CD4-positive, alpha-beta T cell treated with Interferon gamma for 1 hour (primary cell): ENCODE measurements around the gene ITGAL.
"Not testable (repeated sequence)": the region's sequence is repeated elsewhere in the genome, so short reads cannot be mapped to it uniquely, and the experiment has no call there.

Experiments
- DNase-seq: peaks from one replicate; pipeline ENCODE4 v3.0.0-alpha.2; 2020

ITGAL gene

DNA sequence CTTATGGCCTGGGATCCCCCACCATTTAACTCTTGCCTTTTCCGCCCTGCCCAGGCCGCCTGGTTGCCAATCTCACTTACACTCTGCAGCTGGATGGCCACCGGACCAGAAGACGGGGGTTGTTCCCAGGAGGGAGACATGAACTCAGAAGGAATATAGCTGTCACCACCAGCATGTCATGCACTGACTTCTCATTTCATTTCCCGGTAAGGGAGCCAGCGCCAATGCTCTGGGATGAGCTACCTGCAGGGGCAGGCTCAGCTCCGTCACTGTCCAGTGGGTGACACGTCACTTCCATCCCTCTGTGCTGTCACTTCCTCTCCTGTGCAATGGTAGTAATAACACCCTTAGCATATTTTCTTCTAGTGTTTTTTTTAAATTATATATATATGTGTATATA lies 26.7 kb downstream of the ITGAL start:
- no peak for DNase-seq

DNA sequence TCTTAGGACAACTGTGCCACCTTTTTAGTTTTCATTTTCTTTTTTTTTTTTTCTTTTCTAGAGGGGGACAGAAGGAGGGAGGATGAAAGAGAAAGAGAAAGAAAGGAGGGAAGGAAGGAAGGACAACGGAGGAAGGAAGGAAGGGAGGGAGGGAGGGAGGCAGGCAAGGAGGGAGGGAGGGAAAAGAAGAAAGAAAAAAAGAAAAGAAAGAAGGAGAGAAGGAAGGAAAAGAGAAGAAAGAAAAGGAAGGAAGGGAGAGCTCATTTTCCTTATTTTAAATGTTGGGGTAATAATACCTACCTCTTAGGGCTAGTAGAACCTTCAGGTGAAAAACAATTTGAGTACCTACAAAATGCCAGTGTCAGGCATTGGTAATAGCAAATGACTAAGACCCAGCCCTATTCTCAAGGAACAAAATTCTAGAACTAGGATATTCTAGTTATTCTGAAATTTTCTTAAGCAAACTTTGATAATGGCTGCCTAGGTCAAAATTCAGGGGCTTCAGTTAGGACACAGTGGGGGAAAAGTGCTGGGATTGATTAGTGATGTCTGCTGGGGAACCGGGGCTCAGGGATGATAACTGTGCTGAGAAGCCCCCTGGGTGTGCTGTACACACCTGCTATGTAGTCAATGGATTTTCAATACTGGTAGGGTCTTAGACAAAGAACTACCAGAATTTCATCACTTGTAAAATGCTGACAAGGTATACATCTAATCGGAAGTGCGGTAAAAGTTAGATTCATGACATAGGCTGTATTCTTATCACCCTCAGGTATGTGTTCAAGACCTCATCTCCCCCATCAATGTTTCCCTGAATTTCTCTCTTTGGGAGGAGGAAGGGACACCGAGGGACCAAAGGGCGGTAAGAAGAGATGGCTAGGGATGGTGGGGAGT lies 31.1 kb downstream of the ITGAL start:
- no peak for DNase-seq

- DNase-seq: no peak
Measured at GRCh38 chr16:30509081-30509765, 36.7 kb downstream of the ITGAL start.

GRCh38 chr16:30510376-30510938 lies 37.9 kb downstream of the ITGAL start:
- DNase-seq: no peak

GRCh38 chr16:30511509-30511908 lies 39.0 kb downstream of the ITGAL start:
- DNase-seq: no peak

GRCh38 chr16:30515275-30515674 lies 42.7 kb downstream of the ITGAL start:
- DNase-seq: no peak

DNA sequence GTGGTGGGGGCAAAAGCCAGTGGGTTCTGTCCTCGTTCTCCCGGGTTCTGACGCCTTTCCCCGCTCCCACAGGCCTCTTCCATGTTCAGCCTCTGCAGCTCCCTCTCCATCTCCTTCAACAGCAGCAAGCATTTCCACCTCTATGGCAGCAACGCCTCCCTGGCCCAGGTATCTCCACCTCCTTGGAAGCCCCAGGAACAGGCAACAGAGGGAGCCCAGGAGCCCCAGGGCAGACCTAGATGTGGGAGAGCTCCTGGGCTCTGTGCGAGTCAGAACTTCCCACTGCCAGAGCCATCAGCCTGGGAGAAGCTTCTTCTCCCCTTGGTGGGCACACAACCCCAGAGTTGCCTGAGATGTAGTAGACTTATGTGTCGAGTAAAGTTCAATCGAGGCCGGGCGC lies 46.0 kb downstream of the ITGAL start:
- no peak for DNase-seq

GRCh38 chr16:30519120-30520049 lies 46.8 kb downstream of the ITGAL start:
- no peak for DNase-seq

- no peak for DNase-seq
Measured at GRCh38 chr16:30521476-30521872, 48.9 kb downstream of the ITGAL start.

GRCh38 chr16:30521873-30522641 lies 49.5 kb downstream of the ITGAL start:
- DNase-seq: no peak

GRCh38 chr16:30522702-30523463 lies 50.3 kb downstream of the ITGAL start:
- DNase-seq: not testable (repeated sequence)

DNA sequence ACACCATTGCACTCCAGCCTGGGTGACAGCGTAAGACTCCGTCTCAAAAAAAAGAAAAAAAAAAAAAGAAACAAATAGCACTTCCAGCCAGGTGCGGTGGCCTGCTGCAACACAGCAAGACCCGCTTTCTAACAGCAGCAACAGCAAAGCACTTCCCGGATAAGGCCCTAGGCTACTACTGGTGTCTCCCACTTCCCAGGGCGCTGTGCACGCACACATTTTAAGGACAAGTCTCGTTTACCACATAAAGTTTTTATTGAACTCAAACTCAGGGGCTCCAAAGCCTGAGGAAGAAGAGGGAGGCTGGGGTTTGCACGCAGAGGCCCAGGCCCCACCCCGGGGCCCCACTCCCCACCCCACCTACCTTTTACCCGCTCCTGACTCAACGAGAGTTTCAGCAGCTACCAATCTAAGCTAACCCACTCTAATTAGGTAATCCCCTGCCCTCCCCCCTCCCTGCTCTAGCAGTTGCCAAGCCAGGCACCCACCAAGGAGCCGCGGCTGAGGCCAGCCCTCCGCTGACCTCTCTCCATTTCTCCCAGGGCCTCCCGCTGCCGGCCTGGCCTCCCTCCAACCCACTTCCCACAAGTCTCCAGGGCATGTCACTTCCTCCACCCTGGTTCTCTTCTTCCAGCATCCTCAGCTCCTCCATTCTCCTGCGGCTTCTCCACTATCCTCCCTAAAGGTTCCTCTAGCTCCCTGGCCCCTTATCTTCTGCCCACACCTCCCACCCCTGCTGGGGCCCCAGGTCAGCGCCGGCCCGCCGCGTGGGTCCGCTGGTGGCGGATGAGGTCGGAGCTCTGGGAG lies 51.4 kb downstream of the ITGAL start:
- DNase-seq: no peak

- DNase-seq: no peak
Measured at GRCh38 chr16:30524575-30525568, 52.3 kb downstream of the ITGAL start.

- DNase-seq: no peak
Measured at GRCh38 chr16:30525844-30526136, 53.2 kb downstream of the ITGAL start.

DNA sequence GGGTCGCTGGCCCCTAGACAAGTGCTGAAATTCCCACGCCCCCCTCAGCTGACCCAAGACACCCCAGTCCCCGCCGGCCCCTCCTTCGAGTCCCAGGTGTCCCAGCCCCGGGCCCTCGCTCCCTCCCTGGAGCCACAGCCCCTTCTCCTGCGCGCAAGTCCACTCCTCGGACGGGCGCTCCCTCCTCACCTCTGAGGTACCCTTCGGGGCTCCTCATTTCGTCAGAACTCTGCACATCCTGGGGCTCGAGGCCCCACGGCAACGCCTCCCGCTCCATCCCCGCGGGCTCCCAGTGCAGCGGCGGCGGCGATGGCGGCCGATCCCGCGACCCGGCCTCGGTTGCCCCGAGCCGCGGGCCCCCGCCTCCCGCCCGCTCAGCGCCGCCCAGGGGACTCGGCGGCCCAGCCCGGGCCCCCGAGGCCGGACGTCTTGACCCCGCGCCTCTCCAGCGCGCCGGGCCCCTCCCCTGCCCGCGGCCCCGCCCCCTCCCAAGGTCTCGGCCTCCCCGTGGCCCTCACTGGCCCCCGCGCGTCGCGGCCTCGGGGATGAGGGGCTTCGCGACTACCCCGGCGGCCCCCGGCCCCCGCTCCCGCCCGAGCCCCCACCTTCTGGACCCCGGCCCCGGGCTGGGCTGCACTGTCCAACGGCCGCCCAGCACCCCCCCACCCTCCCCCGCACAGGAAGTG lies 53.7 kb downstream of the ITGAL start, which contains the start of gene ZNF768:
TSS of gene ZNF768 (minus strand) at position 430 of the 686 bp plus-strand sequence. CDS start at position 277, 153 bp downstream.
- DNase-seq: peak; percentile 8

- DNase-seq: peak; percentile 93
Measured at GRCh38 chr16:30526823-30527634, 54.5 kb downstream of the ITGAL start.

- DNase-seq: peak; percentile 46
Measured at GRCh38 chr16:30527635-30528178, 55.2 kb downstream of the ITGAL start.
